ENCODE results near the gene RASIP1.
"Not testable (repeated sequence)": the region's sequence is repeated elsewhere in the genome, so short reads cannot be mapped to it uniquely, and the experiment has no call there.

RASIP1 gene, protein sequence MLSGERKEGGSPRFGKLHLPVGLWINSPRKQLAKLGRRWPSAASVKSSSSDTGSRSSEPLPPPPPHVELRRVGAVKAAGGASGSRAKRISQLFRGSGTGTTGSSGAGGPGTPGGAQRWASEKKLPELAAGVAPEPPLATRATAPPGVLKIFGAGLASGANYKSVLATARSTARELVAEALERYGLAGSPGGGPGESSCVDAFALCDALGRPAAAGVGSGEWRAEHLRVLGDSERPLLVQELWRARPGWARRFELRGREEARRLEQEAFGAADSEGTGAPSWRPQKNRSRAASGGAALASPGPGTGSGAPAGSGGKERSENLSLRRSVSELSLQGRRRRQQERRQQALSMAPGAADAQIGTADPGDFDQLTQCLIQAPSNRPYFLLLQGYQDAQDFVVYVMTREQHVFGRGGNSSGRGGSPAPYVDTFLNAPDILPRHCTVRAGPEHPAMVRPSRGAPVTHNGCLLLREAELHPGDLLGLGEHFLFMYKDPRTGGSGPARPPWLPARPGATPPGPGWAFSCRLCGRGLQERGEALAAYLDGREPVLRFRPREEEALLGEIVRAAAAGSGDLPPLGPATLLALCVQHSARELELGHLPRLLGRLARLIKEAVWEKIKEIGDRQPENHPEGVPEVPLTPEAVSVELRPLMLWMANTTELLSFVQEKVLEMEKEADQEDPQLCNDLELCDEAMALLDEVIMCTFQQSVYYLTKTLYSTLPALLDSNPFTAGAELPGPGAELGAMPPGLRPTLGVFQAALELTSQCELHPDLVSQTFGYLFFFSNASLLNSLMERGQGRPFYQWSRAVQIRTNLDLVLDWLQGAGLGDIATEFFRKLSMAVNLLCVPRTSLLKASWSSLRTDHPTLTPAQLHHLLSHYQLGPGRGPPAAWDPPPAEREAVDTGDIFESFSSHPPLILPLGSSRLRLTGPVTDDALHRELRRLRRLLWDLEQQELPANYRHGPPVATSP

GRCh38 chr19:48740164-48740972, at the start of gene RASIP1:
TSS of gene RASIP1 (minus strand) at chr19:48740610. CDS start at chr19:48740282, 328 bp downstream.
- no peak for DNase-seq (ENCODE audit: low read depth)

DNA sequence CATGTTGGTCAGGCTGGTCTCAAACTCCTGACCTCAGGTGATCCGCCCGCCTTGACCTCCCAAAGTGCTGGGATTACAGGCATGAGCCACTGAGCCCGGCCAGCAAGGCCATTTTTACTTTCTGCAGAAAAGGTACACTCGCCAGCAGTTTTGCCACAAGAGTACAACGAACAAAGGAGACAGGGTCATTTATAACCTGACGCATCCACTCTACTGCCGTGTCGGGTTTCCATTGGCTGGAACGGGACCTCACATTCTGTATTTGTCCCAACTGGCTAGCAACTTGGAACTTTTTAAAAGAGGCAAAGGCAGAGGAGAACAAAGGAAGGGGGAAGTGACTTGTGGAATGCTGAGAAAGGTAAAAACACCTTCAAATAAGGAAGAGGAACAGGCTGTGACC, 46.9 kb upstream of the RASIP1 start:
- not testable (repeated sequence) for DNase-seq (ENCODE audit: low read depth)

GRCh38 chr19:48786422-48786821, 46.0 kb upstream of the RASIP1 start:
- DNase-seq (ENCODE audit: low read depth) = not testable (repeated sequence)

DNA sequence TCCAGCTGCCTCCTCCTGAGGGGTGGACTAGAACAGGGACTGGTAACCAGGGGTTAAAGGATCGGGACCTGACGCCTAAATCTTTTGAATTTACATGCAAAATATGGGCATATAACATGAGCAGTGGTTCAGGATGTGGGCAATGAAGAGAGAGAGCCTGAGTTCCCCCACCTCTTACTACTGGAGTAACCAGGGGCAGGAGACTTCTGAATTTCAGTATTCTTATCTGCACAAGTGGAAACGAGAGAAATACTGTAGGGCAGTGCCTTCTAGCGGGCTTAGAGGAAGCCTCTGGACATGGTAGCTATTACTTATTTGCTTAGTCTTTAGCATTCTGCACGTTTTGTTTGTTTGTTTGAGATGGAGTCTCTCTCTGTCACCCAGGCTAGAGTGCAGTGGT, 44.1 kb upstream of the RASIP1 start:
- no peak for DNase-seq (ENCODE audit: low read depth)

- no peak for DNase-seq (ENCODE audit: low read depth)
Observed at GRCh38 chr19:48780631-48781391, 40.4 kb upstream of the RASIP1 start.

GRCh38 chr19:48779636-48780035, 39.2 kb upstream of the RASIP1 start:
- DNase-seq (ENCODE audit: low read depth) = no peak

DNA sequence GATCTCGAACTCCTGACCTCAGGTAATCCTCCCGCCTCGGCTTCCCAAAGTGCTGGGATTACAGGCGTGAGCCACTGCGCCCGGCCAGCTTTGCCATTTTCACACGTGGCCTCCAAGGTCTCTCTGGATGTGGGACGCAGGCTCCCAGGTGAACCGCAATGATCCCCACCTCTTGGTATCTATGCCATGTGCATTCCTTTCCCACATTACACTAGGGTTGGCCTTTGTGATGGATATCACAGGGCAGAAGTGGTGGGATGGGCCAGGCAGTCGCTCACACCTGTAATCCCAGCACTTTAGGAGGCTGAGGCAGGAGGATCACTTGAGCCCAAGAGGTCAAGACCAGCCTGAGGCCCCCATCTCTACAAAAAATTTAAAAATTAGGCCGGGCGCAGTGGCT, 37.3 kb upstream of the RASIP1 start:
- DNase-seq (ENCODE audit: low read depth) = no peak

DNA sequence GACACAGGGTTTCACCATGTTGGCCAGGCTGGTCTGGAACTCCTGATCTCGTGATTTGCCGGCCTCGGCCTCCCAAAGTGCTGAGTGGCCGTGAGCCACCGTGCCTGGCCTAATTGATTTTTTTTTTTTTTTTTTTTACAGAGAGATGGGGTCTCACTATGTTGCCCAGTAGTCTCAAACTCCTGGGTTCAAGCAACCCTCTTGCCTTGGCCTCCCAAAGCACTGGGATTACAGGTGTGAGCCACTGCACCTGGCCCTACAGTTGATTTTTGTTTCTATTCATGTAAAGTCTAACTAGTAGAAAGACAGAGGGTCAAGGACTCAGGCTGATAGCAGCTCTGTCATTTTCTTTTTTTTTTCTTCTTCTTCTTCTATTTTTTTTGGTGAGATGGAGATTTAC, 36.7 kb upstream of the RASIP1 start:
- no peak for DNase-seq (ENCODE audit: low read depth)

- no peak for DNase-seq (ENCODE audit: low read depth)
Observed at GRCh38 chr19:48772503-48772953, 32.1 kb upstream of the RASIP1 start.

DNA sequence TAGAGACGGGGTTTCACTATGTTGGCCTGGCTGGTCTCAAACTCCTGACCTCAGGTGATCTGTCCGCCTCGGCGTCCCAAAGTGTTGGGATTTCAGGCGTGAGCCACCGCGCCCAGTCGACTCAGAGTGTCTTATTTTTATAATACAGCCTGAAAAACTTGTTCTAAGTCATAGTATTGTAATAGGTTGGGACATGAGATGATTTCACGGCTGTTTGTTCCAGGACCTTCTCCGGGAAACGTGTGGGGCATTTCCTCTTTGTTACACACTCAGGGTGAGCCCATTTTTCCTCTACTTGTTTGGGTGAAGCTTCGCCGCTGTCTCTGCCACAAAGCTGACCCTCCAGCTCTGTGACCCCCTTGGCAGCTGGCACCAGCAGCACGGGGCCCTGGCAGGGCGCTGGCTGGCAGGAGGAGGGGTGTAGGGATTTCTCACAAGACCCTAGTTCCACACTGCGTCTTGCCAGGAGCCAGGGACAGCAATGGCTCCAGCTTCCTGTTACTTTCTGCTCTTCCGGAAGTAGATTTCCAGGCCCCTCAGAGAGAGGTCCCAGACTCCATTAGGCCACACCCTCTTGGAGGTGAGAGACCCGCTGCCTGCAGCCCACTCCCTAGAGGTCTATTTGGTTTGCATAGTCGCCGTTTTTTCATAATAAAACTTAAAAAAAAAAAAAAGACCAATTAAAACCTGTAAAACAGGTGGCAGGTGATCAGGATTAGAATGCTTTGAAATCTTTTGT, 30.5 kb upstream of the RASIP1 start:
- no peak for DNase-seq (ENCODE audit: low read depth)

DNA sequence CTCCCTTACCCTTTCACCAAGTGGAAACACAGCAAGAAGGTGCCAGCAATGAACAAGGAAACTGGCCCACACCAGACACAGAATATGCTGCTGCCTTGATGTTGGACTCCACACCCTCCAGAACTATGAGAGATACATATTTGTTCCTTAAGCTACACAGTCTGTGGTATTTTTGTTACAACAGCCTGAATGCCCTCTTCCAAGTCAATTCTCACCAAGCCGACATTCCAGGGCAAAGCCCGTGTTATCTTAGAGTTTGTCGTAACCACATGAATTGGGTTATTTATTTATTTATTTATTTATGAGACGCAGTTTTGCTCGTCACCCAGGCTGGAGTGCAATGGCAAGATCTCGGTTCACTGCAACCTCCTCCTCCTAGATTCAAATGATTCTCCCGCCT, 29.9 kb upstream of the RASIP1 start:
- no peak for DNase-seq (ENCODE audit: low read depth)

DNA sequence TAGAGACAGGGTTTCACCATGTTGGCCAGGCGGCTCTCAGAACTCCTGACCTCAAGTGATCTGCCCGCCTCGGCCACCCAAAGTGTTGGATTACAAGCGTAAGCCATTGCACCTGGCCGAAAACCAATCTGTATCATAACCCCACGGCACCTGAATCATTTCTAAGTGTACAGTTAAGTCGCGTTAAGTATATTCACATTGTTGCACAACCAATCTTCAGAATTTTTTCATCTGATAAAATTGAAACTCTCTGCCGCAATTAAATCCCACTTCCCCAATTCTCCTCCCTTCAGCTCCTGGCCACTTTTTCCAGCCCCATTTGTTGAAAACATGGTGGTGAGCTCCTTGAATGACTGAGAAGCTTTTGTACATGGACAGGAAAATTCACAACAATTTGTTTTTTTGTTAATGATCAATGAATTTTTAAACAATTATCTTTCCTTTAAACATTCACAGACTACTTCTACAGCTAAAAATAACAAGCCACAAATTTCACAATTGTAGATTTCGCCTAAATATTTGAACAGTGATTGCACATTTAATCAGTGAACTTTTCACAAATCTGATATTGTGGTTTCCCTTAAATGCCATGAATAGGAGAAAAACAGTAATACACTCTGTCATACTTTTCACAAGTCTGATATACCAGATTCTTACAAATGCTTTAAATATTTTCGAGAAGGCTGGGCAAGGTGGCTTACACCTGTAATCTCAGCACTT, 28.7 kb upstream of the RASIP1 start:
- no peak for DNase-seq (ENCODE audit: low read depth)

DNA sequence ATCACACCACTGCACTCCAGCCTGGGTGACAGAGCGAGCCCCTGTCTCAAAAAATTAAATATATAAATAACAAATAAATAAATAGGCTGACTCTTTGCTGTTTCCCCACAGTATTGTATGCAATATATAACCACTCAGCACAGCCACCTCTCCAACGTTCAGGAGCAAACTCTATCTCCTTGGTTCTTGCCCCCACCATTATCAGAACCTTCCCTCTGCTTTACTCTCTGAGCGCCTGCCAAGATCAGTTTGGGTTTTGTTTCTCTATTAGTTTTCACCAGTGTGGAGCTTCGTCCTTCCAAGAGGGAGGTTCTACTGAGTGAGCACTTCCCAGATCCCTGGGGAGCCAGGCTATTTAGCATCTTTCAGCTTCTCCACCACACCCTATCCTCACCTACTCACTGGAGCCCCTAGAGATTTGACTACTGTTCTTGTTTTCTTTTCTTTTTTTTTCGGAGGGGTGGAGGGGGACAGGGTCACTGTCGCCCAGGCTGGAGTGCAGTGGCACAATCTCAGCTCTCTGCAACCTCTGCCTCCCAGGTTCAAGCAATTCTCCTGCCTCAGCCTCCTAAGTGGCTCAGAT, 27.9 kb upstream of the RASIP1 start:
- DNase-seq (ENCODE audit: low read depth) = not testable (repeated sequence)

- not testable (repeated sequence) for DNase-seq (ENCODE audit: low read depth)
Observed at GRCh38 chr19:48765816-48766215, 25.4 kb upstream of the RASIP1 start.

GRCh38 chr19:48760504-48761205, 20.2 kb upstream of the RASIP1 start:
- DNase-seq (ENCODE audit: low read depth) = no peak

- DNase-seq (ENCODE audit: low read depth) = no peak
Observed at GRCh38 chr19:48757741-48758144, 17.3 kb upstream of the RASIP1 start.

GRCh38 chr19:48757089-48757675, 16.8 kb upstream of the RASIP1 start:
- DNase-seq (ENCODE audit: low read depth) = no peak

DNA sequence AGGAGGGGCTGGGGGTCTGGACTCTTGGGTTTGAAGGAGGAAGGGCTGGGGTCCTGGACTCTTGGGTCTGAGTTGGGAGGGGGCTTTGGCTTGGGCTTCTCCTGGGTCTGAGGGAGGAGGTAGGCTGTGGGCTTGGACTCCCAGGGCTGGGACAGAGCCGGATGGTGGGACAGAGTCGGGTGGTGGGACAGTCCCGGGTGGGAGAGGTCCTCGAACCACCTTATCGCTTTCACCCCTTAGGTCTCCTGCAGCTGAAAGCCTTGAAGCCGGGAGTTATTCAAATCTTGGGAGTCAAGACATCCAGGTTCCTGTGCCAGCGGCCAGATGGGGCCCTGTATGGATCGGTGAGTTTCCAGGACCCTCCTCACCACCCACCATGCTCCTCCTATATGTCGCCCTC, 16.3 kb upstream of the RASIP1 start:
- DNase-seq (ENCODE audit: low read depth) = no peak

Data from activated T-helper 1 cell treated with Interleukin-2 at 50 U/mL for 16 hours (primary cell).